HuH-7 (cell line): ENCODE results near the gene ADH4.
"Not testable (repeated sequence)": the region's sequence is repeated elsewhere in the genome, so short reads cannot be mapped to it uniquely, and the experiment has no call there.

Source experiments
- DNase-seq: peaks from one replicate; pipeline ENCODE4 v3.0.0; 2011; ENCODE audit warnings: low spot score

The ADH4 gene

DNA sequence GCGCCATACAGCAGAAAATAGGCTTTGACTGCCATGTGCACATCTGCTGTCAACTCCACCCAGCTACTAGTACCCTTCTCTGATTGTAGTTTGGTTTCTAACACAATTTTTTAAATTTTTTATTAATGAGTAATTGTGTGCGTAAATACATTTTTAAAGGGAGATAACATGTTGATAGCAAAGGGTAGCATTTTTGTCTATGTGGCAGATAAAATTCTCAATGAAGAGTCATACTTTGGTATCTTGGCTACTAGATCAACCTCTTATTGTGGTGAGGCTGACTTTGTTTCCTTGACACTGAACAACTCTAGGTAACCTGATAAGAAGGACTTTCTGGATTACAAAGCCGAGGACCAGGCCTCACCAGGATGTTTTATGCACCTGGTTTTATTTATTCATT, 9.5 kb downstream of the ADH4 start:
- no peak for DNase-seq

- DNase-seq: no peak
These were observed 12.7 kb downstream of the ADH4 start for GRCh38 chr4:99131378-99131777.

GRCh38 chr4:99126376-99126775, 17.7 kb downstream of the ADH4 start:
- no peak for DNase-seq

DNA sequence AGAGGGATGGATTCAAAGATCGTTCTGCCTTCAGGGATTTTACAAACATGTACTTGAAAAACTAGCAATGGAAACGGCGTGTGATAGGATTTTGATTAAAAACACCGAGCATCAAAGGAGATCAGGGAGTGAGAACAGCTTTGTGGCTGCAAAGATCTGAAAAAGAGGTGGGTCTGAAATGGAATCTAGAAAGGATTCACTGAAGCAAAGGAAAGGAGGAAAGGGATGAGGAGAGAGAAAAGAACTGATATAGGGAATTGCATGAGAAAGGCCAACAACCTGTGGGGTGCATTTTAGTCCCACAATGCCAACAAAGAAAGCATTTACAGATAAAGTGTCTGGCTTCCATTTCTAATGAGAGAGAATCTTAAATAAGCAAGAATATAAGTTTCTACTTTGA, 23.1 kb downstream of the ADH4 start:
- no peak for DNase-seq

DNA sequence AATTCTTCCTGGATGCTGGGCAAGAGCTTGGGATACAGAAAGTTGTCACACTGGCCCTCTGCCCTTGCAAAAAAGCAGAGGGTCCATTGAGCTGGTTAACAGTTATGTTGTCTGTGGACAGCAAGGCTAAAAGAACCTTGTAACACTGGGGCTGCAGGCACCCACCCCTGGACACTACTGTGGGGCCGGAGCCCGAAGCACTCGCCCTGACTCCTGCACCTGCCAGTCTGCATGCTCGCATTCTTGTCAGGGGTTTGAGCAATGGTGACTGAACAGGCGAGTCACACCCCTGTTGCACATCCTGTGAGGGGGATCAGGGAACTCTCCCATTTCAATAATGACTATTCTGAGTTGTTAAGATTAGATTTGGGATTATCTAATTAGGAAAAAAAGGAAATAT, 23.6 kb downstream of the ADH4 start:
- no peak for DNase-seq

DNA sequence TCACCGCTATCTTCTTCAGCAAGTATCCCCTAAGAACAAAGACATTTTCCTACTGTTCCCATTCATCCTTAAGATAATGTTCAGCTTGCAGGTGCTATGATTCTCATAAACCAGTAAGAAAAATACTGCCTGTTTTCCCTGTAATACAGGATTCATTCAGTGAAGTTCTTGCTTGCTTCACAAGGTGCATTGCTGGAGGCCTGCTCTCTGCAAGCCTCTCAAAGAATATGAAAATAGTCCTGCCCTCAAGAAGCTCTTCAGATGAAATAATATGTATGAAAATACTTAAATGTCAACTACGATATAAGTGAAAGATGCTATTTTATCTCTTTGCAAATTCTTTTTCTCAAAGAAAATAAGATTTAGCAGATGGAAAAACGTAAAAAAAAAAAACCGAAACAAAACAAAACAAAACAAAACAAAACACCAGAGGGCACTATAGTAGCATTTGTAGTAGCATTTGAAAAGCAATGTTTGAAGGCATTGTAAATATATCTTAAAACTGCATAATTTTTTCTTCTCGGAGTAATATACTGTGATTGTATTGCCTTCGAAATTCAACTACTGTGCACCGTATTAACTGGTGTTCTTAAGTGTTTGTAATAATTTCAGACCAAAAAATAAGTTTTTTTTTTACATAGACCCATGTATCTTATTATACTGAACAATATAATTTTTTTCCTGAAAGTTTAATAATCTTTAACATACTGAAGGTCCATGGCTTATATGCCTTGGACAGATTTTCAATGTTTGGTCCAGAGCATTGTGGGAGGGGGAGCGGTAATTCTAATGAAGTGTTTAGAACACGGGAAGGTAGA, 26.0 kb downstream of the ADH4 start:
- peak; percentile 8 for DNase-seq

GRCh38 chr4:99117122-99117841, 26.8 kb downstream of the ADH4 start:
- DNase-seq: not testable (repeated sequence)

DNA sequence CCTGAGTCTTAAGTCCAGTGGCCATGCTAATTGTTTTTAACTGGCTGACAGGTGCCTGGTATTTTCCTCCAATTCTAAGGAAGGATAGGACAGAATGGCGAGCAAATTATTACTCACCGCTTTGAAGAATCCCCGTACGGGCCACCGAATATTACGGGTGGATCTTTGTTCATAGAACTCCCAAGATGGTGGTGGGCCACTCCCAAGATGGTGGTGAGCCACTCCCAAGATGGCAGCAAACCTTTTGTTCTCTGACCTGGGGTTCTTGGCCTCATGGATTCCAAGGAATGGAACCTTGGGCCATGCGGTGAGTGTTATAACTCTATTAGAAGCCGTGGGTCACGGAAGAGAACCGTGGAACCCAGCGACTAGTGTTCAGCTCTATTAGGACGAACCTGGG, 34.8 kb downstream of the ADH4 start:
- not testable (repeated sequence) for DNase-seq

- DNase-seq: no peak
These were observed 39.9 kb downstream of the ADH4 start for GRCh38 chr4:99104153-99104552.

- no peak for DNase-seq
These were observed 40.9 kb downstream of the ADH4 start for GRCh38 chr4:99103166-99103565.

GRCh38 chr4:99102634-99103033, 41.5 kb downstream of the ADH4 start:
- no peak for DNase-seq

DNA sequence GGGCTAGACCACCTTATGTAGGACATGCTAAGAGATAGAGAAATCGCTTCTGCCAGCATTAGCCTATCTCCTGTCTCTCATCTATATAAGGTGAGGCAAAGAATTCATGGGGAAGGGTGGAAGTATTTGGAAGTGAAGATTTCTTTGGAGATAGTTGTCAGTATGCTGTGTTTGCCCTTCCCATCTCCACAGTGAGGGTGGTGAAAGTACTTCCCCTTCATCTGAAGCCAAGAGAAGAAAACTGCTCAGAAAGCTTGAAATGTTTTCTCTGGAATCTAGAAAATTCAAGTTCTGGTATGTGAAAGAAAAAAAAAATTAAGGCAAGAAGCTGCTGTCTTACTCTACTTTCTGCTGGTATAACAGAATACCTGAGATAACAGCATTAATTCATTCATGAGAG, 43.2 kb downstream of the ADH4 start:
- no peak for DNase-seq

DNA sequence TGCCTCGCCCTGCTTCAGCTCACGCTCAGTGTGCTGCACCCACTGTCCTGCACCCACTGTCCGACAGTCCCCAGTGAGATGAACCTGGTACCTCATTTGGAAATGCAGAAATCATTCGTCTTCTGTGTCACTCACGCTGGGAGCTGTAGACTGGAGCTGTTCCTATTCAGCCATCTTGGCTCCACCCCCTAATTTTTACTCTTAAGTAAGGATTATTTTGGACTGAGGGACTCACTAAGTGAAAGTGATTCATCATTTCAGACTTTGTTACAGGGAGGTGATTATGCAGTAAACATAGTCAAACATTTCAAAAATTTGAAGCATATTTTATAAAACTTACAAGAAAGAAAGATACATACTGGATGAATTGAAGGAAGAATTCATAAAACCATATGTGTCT, 44.3 kb downstream of the ADH4 start:
- not testable (repeated sequence) for DNase-seq

DNA sequence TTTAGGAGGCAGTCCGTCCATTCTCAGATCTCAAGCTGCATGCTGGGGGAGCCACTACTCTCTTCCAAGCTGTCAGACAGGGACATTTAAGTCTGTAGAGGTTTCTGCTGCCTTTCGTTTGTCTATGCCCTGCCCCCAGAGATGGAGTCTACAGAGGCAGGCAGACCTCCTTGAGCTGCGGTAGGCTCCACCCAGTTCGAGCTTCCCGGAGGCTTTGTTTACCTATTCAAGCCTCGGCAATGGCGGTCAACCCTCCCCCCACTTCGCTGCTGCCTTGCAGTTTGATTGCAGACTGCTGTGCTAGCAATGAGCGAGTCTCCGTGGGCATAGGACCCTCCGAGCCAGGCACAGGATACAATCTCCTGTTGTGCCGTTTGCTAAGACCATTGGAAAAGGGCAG, 44.8 kb downstream of the ADH4 start:
- DNase-seq: no peak

GRCh38 chr4:99091841-99092240, 52.3 kb downstream of the ADH4 start:
- not testable (repeated sequence) for DNase-seq

- DNase-seq: no peak
These were observed 52.9 kb downstream of the ADH4 start for GRCh38 chr4:99091216-99091575.

GRCh38 chr4:99090481-99091215, 53.4 kb downstream of the ADH4 start:
- DNase-seq: no peak

DNA sequence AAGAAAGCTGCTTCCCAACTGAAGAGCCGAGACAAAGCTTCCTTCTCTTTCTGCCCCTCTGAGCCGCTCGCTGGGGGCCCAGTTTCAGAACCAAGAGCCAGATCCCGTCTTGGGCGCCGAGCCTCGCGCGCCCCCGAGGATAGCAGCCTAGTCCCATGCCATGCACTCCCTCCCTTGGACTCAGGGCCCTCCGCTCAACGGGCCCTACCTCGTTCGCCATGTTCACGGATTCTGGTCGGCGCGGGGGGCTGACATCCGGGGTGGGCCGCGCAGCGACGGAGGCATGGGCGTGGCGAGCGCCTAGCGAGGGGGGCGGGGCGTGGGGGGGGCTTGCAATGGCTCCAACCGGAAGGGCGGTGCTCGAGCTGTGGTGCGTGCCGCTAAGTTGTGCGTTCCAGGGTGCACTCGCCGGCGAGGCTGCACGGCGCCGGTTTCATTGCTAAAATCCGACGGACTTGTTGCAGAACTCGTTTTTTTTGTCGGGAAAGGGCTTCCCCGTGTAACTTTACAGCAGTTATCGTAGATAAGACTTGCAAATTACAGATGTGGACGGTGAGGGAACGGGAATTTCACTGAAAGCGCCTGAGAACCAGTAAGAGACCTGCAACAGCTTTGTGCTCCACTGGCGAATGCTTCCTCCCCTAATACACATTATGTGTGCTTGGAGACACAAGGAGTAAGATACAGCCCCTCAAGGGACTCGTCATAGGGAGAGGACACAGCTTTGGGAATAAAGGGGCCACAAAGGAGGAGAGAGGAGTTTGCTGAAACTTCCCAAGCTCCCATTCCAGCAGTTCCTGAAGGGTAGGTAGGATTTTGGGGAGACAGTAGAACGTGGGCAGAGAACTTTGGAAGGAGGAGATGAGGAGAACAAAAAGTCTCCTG, 55.4 kb downstream of the ADH4 start, which contains the start of gene ADH5:
Gene ADH5 (minus strand): TSS at position 308 of the 885 bp plus-strand sequence. CDS start 88 bp downstream, at position 220.
- DNase-seq: peak; percentile 68

DNA sequence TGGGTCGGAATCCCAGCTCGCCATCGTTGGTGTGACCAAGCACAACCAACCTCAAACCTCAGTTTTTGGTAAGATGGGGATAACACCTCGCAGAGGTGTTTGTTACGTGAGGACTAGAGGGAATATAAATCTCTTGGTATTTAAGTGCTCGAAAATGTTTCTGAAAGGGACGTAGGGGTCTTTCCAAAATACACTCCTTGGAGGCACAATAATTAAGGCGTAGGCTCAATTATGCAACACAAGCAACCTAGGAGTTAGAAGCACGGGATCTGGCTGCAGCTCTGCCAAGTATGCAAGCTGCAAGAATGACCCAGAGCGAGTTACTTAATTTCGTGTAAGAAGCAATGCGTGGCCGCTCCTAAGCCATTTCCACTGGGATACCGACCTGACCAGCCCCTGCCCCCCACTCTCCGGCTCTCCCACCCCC, 56.1 kb downstream of the ADH4 start:
- DNase-seq: peak; percentile 14

GRCh38 chr4:99084595-99084994, 59.5 kb downstream of the ADH4 start:
- DNase-seq: no peak

DNA sequence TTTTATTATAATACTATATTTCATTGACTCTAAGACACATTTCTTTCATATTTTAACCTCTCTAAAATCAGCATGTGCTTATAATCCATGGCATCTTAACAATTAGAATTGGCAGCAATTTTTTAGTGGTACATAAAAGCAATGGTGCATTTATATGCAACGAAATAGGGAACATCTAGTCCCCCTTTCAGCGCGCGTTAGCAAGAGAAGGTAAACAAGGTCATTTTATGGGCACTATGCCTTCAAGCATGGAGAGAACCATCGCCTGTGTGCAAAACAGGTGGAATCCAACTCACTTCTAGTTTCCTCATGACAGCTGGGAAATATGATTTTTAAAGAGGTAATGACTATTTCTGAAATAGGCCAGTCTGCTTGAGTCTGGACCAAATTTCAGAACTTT, 61.9 kb downstream of the ADH4 start:
- DNase-seq: no peak

DNA sequence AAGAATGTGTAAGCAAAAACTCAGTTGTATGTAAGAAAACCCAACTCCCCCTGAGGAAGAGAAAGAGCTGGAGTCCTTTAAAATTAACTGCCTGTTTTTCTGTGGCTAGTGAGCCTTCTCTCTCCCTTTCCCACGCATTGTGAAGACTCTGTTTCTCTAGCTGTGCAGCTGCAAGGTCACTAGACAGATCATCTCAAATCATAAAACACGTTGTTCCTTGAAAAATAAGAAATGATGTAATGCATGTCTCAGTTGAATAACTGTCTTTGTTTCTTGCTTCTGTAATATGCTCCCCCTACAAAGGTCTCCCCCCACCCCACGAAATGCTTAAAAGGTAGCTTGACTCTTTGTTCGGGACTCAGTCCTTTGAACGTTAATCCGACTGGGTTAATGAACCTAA, 63.2 kb downstream of the ADH4 start:
- not testable (repeated sequence) for DNase-seq
